HG03469 (cell line): ENCODE measurements around the gene DGKD.

Experiments used
- ATAC-seq: cut with Tn5 transposase; IDR thresholded peaks from one replicate; pipeline ENCODE4 v1.9.1; 2021; ENCODE audit warnings: mild to moderate bottlenecking, moderate library complexity, moderate number of reproducible peaks; ENCODE audit not compliant: unreplicated experiment

DGKD gene

GRCh38 chr2:233422649-233423551, 68.6 kb downstream of the DGKD start:
- ATAC-seq, result no peak

DNA sequence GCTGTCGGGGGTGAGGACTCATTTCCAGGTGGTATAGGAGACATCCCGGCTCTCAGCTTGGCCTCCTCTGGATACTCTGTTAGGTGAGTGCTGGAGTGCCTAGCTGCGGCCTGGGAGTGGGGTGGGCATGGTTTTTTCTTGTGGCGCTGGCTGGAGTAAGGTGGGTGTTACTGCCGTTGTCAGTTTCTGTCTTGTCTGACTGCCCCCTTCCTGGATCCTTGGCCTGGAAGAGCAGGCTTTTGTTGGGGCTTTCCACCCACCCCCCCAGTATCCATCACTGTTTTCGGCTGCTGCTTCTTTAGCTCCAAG, 69.2 kb downstream of the DGKD start:
- ATAC-seq, result no peak

DNA sequence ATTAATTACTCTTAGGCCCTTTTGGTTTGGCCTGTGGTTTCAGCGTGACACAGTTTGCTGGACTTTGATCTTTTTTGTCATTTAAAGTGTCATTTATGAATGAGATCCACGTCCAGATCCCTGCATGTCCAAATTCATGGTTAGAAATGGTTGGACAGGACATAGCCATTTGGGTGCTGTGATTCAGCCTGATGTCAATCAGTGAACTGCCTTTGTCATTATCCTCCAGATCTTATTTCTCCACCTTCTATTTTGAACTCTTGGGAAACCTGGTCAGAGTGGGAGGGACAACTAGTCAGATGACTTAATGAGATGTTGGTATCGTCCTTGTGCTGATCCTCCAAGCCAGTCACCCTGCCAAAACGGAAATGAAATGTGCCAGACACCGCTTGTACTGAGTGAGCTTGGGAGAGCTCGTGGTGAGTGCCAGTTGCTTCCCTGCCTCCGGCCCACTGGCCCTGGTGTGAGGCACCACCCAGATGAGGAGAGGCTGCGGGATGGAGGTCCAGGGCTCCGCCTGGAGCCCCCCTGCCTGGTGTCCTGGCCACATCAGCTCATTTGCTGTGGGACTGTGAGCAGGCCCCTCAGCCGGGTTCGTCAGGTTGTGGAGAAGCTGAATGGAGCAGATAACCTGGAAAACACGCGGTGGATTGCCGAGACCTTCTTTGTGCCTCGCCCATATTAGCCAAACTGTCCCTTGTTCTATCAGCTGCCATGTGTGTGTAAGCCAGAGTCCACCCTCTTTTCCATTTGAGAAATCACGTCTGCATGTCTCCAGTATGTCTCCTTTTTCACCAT, 70.1 kb downstream of the DGKD start:
- ATAC-seq, result no peak

GRCh38 chr2:233426619-233427342, 72.5 kb downstream of the DGKD start:
- ATAC-seq, result no peak

DNA sequence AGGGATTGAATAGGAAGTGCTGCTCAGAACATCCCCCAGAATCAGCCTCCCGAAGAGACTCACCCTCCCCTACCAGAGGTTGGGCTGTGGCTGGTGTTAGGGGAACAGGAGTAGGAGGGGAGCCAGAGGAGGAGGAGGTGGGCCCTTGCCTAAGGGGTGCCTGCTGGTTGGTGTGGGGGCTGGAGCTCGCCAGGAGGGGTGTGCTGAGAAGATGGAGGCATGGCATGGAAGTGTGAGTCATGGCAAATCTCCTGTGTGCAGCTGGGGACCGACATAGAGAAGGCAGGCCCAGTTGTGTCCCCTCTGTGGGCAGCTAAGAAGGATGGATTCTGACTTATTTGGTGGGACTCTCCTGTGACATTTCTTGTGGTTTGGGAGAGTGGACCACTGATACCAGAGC, 73.7 kb downstream of the DGKD start:
- ATAC-seq, result no peak

DNA sequence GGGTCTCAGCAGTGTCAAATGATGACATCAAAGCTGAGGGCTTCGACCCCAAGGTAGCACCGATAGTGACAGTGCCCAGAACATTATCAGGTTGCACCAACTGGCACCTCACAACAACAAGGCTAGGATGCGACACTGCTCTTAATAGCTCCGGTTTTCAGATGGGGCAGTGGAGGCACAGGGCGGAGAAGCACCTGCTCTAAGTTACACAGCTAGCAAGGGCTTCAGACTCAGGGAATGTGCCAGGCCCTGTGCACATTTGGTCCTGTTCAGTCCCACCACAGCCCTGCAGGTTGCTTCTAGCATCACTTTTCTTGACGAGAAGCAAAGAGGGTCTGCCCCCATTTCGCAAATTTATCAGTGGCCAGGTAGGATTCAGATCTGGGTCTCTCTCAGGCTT, 74.1 kb downstream of the DGKD start:
- no peak for ATAC-seq

GRCh38 chr2:233429175-233429897, 75.0 kb downstream of the DGKD start:
- no peak for ATAC-seq

DNA sequence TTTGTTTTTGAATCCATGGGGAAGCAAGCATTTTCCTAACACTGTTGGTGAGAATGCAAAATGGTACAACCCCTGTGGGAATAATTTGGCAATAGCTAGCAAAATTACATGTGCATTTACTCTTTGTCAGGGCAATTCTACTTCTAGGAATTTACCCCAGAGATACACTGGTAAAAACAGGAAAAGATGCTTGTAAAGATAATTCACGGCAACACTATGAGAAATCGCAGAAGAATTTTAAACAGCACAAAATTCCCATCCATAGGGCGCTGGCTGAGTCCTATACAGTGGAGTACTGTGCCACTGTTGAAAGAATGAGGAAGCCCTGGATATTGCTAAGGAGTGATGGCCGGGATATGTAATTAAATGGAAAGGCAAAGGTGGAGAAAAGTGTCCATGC, 75.8 kb downstream of the DGKD start:
- ATAC-seq, result no peak

- ATAC-seq, result no peak
These were observed 76.4 kb downstream of the DGKD start for GRCh38 chr2:233430651-233431050.

DNA sequence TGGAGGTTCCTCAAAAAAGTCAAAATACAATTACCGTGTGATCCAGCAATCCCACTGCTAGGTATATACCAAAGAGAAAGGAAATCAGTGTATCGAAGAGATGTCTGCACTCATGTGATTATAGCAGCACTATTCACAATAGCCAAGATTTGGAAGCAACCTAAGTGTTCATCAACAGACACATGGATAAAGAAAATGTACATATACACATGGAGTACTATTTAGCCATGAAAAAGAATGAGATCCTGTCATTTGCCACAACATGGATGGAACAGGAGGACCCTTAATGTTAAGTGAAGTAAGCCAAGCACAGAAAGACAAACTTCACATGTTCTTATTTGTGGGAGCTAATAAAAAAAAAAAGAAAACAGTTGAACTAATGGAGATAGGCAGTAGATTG, 78.7 kb downstream of the DGKD start:
- ATAC-seq, result no peak

- no peak for ATAC-seq
These were observed 79.5 kb downstream of the DGKD start for GRCh38 chr2:233433794-233434193.

DNA sequence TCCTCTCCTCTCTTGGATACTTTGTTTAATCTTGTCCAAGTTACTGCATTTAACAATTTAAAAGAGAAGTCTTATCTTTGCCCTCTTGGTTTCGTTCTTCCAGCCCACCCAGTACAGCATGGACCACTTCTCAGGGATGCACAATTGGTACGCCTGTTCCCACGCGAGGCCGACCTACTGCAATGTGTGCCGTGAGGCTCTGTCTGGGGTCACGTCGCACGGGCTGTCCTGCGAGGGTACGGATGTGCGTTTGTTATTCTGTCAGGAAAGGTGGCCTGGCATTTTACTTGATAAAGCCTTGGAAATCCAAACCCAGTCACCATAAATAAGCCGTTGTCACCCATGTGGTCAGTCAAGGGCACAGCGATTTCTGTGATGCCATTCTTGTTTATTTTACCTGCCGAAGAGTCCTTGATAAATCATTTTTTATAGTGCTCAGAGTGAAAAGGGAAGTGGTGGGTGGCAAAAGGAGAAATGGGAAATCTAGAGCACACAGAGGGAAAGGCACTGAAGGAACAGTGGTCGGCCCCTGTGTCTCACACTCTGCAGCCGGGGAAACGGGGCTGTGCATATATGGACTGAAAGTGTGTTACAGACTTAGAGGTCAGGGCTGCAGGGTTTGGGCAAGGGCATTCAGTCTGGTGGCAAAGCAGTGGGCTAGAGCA, 80.5 kb downstream of the DGKD start:
- ATAC-seq, result no peak

DNA sequence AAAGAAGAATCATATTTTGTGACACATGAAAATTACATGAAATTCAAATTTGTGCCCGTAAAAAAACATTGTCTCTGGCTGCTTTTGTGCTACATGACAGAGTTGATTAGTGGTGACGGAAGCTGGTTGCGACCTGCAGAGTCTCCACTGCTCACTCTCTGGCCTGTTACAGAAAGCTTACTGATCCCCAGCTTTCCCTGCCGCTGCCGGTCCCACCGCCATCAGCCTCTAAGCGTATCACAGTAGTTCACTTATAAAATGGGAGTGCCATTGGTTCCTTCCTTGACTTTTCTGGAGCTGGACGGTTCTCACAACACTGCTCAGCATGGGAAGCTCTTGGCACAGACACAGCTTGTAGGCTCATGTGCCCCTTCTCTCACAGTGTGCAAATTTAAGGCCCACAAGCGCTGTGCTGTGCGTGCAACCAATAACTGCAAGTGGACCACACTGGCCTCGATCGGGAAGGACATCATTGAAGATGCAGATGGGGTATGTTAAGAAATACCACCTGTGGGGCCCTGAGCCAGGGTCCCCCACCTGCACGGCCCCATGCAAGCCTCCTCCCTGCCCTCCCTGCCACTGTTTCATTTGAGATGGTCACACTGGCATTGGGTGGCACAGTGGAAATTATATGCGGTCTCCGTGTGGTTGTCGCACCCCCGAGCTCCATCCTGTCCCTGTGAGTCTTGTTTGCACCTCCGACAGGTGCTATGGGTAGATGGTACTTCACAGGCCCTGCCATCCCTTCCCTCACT, 81.3 kb downstream of the DGKD start:
- no peak for ATAC-seq

- ATAC-seq, result no peak
These were observed 81.9 kb downstream of the DGKD start for GRCh38 chr2:233436191-233436581.

GRCh38 chr2:233436691-233437438, 82.6 kb downstream of the DGKD start:
- ATAC-seq, result no peak

GRCh38 chr2:233437439-233437955, 83.2 kb downstream of the DGKD start:
- ATAC-seq, result no peak

DNA sequence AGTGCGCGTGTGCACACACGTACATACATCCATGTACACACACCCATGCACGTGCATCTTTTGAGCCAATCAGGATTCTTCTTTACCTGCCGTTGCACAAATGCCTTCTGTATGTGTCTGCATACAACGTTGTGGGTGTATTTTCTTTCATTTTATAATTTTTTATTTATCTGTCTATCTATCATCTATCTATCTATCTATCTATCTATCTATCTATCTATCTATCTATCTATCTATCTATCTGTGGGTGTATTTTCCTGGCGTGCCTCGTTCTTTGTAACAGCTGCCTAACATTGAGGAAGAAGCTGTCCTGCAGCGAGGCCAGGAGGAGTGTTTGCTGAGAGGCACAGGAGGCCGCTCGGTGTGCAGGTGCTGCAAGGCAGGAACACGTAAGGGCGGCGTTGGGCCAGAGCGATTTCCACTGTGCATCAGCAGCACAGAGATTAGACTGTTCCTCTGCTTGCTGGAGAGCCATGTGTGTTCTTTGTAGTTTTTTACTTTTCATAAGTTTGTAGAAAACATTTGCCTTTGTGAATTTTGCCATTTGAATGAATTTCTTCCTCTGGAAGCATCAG, 84.4 kb downstream of the DGKD start:
- ATAC-seq, result no peak

GRCh38 chr2:233439191-233439590, 84.9 kb downstream of the DGKD start:
- no peak for ATAC-seq
